ENCODE measurements around the gene TSEN15. TPM values are rescaled to one million over a fixed set of nuclear protein-coding genes. Genes with fewer than 3 reads are reported as not detected.

The TSEN15 gene
- total RNA-seq, 1 donor from 2014 or later = 36.8 TPM

DNA sequence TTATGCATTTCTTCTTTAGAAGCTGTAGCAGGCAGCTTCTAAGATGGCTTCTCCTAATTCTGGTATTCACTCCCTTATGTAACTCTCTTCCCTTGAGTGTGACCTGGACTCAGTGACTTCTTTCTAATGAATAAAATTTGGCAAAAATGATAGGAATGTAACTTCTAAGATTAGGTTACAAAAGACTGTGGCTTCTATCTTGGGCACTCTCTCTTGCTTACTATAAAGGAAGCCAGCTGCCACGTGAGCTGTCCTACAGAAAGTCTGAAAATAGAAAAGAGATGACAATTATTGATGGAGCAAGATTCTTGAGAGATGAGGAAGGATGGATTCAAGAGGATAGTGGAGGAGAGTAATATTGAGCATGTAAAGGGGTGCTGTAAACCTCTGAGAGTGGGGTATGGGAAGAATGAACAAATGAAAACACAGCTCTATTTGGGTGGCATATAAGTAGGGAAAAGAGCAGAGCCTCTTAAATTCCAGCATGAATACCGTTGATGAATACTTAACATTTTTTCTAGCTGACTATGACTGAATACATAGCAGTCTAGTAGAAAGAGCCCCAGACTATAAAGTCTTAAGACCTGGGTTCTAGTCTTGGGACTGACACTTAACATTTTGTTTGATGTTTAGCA, 5.5 kb downstream of the TSEN15 start:
- Mint-ChIP-seq H3K4me1 (ENCODE audit: unreplicated experiment) (peaks cover 68% of the 10 kb centered on the region), H3K9me3 (ENCODE audit: unreplicated experiment) (no peaks in the 10 kb centered on the region), H3K4me3 (ENCODE audit: unreplicated experiment) (peak overlapping the region; percentile 46), H3K27me3 (ENCODE audit: unreplicated experiment) (no peaks in the 10 kb centered on the region), H3K27ac (ENCODE audit: unreplicated experiment) (peak overlapping the region; percentile 89), H3K36me3 (ENCODE audit: unreplicated experiment) (peaks cover 20% of the 10 kb centered on the region)
- TF ChIP-seq, protein P1, sequence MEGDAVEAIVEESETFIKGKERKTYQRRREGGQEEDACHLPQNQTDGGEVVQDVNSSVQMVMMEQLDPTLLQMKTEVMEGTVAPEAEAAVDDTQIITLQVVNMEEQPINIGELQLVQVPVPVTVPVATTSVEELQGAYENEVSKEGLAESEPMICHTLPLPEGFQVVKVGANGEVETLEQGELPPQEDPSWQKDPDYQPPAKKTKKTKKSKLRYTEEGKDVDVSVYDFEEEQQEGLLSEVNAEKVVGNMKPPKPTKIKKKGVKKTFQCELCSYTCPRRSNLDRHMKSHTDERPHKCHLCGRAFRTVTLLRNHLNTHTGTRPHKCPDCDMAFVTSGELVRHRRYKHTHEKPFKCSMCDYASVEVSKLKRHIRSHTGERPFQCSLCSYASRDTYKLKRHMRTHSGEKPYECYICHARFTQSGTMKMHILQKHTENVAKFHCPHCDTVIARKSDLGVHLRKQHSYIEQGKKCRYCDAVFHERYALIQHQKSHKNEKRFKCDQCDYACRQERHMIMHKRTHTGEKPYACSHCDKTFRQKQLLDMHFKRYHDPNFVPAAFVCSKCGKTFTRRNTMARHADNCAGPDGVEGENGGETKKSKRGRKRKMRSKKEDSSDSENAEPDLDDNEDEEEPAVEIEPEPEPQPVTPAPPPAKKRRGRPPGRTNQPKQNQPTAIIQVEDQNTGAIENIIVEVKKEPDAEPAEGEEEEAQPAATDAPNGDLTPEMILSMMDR (IDR thresholded peaks at IDR 0.05) = no peak
- no peak for DNase-seq (ENCODE audit: extremely low spot score, unreplicated experiment)

DNA sequence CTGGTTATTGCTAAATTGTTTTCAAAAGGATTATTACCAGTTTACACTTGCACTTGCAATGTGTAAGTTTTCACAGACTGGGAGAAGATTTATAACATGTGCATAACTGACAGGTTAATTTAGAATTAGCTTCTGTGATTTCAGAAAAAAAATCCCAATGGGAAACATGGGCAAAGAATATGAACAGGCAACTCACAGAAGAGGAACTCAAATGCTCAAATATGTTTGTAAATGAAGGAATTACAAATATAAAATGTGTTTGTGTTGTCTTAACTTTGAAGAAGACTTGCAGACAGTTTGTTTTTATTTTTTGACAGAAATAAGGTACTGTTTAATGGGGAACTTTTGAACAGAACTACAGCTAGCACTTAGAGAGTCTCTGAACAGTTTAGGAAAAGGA, 8.4 kb downstream of the TSEN15 start:
- Mint-ChIP-seq H3K36me3 (ENCODE audit: unreplicated experiment) (peaks cover 20% of the 10 kb centered on the region), H3K27ac (ENCODE audit: unreplicated experiment) (peak overlapping the region; percentile 81), H3K4me1 (ENCODE audit: unreplicated experiment) (peaks cover 65% of the 10 kb centered on the region), H3K9me3 (ENCODE audit: unreplicated experiment) (no peaks in the 10 kb centered on the region), H3K27me3 (ENCODE audit: unreplicated experiment) (no peaks in the 10 kb centered on the region), H3K4me3 (ENCODE audit: unreplicated experiment) (no peak overlapping the region)
- TF ChIP-seq, protein P1 (IDR thresholded peaks at IDR 0.05) = no peak
- DNase-seq (ENCODE audit: extremely low spot score, unreplicated experiment) = no peak

DNA sequence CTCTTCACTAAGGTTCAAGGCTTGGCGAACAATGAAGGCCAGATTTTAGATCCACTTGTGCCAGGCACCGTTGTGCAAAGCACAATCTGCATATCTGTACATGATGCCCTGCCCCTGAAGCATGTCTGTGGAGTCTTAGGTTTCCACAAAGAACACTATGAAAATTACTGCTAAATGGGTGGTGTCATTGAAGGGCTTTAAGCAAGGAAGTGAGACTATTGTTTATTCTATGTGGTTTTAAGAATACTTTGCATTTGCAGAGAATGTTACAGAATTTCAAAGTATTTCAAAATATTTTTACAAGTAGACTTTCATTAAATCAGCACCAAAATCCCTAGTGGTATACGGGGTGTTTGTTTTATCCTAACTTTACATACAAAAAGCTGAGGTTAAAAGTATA, 8.8 kb downstream of the TSEN15 start:
- Mint-ChIP-seq H3K27ac (ENCODE audit: unreplicated experiment) (peak overlapping the region; percentile 81), H3K4me3 (ENCODE audit: unreplicated experiment) (no peak overlapping the region), H3K9me3 (ENCODE audit: unreplicated experiment) (no peaks in the 10 kb centered on the region), H3K36me3 (ENCODE audit: unreplicated experiment) (peaks cover 20% of the 10 kb centered on the region), H3K27me3 (ENCODE audit: unreplicated experiment) (no peaks in the 10 kb centered on the region), H3K4me1 (ENCODE audit: unreplicated experiment) (peaks cover 62% of the 10 kb centered on the region)
- TF ChIP-seq, protein P1 (IDR thresholded peaks at IDR 0.05) = no peak
- no peak for DNase-seq (ENCODE audit: extremely low spot score, unreplicated experiment)

DNA sequence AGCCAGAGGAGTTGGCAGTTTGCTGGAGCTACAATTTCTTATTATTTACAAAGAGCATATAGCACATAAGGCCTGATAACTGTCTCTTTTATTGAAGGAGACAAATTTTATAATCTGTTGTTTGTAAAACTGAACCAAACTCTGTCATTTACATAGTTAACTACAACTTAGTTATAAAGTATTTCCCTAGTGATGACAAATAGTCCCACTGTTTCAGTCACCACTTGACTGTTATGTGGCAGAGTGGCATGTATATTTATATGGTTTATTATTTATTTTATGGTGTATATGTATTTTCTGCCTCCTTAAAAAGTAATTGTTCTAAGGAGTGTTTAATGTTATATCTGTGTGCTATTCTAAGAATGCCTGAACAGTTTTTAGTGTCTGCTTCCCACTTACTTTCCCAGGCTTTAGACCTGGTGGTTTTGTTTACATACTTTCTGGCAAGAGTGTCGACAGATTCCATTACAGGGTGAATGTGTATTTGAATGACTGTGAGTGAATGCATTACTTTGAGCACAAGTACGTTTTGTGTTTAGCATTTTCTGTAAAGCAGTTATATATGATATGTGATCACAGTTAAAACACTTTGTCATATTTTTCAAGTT, 10.0 kb downstream of the TSEN15 start:
- H3K9me3 Mint-ChIP-seq (ENCODE audit: unreplicated experiment) = peaks cover 6% of the 10 kb centered on the region
- TF ChIP-seq, protein P1 (IDR thresholded peaks at IDR 0.05) = no peak
- H3K4me1 Mint-ChIP-seq (ENCODE audit: unreplicated experiment) = peaks cover 59% of the 10 kb centered on the region
- peaks cover 29% of the 10 kb centered on the region for H3K36me3 Mint-ChIP-seq (ENCODE audit: unreplicated experiment)
- no peaks in the 10 kb centered on the region for H3K27me3 Mint-ChIP-seq (ENCODE audit: unreplicated experiment)
- DNase-seq (ENCODE audit: extremely low spot score, unreplicated experiment) = no peak
- H3K27ac Mint-ChIP-seq (ENCODE audit: unreplicated experiment) = peak overlapping the region; percentile 81
- no peak overlapping the region for H3K4me3 Mint-ChIP-seq (ENCODE audit: unreplicated experiment)

DNA sequence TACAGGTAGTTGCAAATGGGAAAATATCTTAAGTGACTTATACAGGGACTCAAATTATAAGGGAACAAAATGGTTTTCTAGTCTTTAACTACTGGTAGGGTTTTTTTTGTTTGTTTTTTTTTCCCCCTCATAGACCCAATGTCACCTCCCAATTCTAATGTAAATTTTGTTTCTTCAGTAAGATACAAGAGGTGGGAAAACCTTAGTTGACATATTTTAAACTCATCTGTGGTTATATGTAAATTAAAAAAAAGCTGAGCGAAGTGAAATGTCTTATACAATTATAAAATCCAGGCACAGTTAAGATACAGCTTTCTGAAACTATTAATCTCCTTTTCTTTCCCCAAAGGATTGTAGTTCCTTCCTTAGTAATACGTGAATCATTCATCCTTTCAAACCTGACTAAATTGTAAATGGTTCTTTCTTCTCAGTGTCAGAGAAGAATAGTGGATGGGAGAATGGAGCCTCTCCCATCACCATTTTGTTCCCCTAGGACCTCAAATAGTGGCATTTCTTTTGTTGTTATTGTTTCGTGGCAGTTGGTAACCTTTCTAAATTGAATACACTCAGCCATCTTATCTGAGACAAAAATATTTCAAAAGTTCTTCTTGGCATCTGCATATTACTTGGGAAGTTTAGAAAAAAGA, 11.2 kb downstream of the TSEN15 start:
- Mint-ChIP-seq H3K9me3 (ENCODE audit: unreplicated experiment) (peaks cover 9% of the 10 kb centered on the region), H3K36me3 (ENCODE audit: unreplicated experiment) (peaks cover 37% of the 10 kb centered on the region), H3K27ac (ENCODE audit: unreplicated experiment) (peak overlapping the region; percentile 81), H3K27me3 (ENCODE audit: unreplicated experiment) (no peaks in the 10 kb centered on the region), H3K4me3 (ENCODE audit: unreplicated experiment) (no peak overlapping the region), H3K4me1 (ENCODE audit: unreplicated experiment) (peaks cover 46% of the 10 kb centered on the region)
- TF ChIP-seq, protein P1 (IDR thresholded peaks at IDR 0.05) = no peak
- no peak for DNase-seq (ENCODE audit: extremely low spot score, unreplicated experiment)
